Gastroesophageal sphincter (tissue), 3 donors: ENCODE results near the gene SLC27A2.

ENCODE experiments used
- EP300 ChIP-seq: sonication (generic); formaldehyde crosslinking; IDR thresholded peaks from one replicate; pipeline ENCODE4 v1.6.1; 2017; ENCODE audit warnings: antibody characterized with exemption, mild to moderate bottlenecking
- POLR2A ChIP-seq, 2 donors: fragments of 450-650 bp; IDR thresholded peaks; one replicate each; pipeline ENCODE4 v1.6.1; 2017; ENCODE audit warnings: antibody characterized with exemption in 2 of 2, mild to moderate bottlenecking in 2 of 2, moderate library complexity in 1 of 2
- TF ChIP-seq, protein P1 (sequence below), 4 experiments: fragments of 200-600 bp in 2 of 4; fragments of 450-650 bp in 2 of 4; sonication (generic) in 1 of 4; IDR thresholded peaks; one replicate each; pipeline ENCODE4 v1.5.1; 2017 to 2019; ENCODE audit warnings: antibody characterized with exemption in 4 of 4, mild to moderate bottlenecking in 2 of 4, moderate library complexity in 2 of 4

DNA sequence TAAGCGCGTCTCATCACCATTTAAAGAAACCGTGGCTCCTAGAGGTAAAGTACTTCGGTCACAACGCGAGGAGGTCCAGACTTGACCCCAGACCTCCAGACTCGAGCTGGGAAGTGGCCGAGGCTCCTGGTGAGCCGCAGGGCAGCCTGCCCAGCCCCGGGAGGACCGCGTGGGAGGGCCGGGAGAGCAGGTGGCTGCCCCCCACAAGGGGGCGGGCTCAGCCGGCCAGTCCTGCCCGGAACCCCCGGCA is at the start of gene SLC27A2:
- TF ChIP-seq, protein P1, sequence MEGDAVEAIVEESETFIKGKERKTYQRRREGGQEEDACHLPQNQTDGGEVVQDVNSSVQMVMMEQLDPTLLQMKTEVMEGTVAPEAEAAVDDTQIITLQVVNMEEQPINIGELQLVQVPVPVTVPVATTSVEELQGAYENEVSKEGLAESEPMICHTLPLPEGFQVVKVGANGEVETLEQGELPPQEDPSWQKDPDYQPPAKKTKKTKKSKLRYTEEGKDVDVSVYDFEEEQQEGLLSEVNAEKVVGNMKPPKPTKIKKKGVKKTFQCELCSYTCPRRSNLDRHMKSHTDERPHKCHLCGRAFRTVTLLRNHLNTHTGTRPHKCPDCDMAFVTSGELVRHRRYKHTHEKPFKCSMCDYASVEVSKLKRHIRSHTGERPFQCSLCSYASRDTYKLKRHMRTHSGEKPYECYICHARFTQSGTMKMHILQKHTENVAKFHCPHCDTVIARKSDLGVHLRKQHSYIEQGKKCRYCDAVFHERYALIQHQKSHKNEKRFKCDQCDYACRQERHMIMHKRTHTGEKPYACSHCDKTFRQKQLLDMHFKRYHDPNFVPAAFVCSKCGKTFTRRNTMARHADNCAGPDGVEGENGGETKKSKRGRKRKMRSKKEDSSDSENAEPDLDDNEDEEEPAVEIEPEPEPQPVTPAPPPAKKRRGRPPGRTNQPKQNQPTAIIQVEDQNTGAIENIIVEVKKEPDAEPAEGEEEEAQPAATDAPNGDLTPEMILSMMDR (IDR thresholded peaks at IDR 0.05): peak in 2 of 4 experiments; percentile 14 to 26
- no peak for TF ChIP-seq EP300
- no peak for TF ChIP-seq POLR2A (IDR thresholded peaks at IDR 0.05)
